Endothelial cell (in vitro differentiated cells): ENCODE measurements around the gene HS3ST4. TPM values are rescaled to one million over a fixed set of nuclear protein-coding genes. Genes with fewer than 3 reads are reported as not detected.

Source experiments
- DNase-seq: peaks from one replicate; pipeline ENCODE4 v3.0.0; 2021; ENCODE audit warnings: low spot score
- H3K27ac Mint-ChIP-seq: one replicate; pipeline ENCODE4 v1.8.0; 2021; ENCODE audit warnings: mixed read lengths, inconsistent platforms; ENCODE audit not compliant: unreplicated experiment
- H3K27me3 Mint-ChIP-seq: one replicate; pipeline ENCODE4 v1.8.0; 2021; ENCODE audit warnings: mild to moderate bottlenecking, moderate library complexity, mixed read lengths, inconsistent platforms; ENCODE audit not compliant: unreplicated experiment
- H3K36me3 Mint-ChIP-seq: one replicate; pipeline ENCODE4 v1.8.0; 2021; ENCODE audit warnings: mild to moderate bottlenecking, low read depth, mixed read lengths, inconsistent platforms; ENCODE audit not compliant: unreplicated experiment
- H3K4me1 Mint-ChIP-seq: one replicate; pipeline ENCODE4 v1.8.0; 2021; ENCODE audit warnings: mild to moderate bottlenecking, mixed read lengths, inconsistent platforms; ENCODE audit not compliant: unreplicated experiment
- H3K4me3 Mint-ChIP-seq: one replicate; pipeline ENCODE4 v1.8.0; 2021; ENCODE audit warnings: mild to moderate bottlenecking, mixed read lengths, inconsistent platforms; ENCODE audit not compliant: unreplicated experiment
- H3K9me3 Mint-ChIP-seq: one replicate; pipeline ENCODE4 v1.8.0; 2021; ENCODE audit warnings: mixed read lengths, inconsistent platforms; ENCODE audit not compliant: unreplicated experiment
- CTCF ChIP-seq: fragments of 200-600 bp; sonication (generic); IDR thresholded peaks from one replicate; pipeline ENCODE4 v1.5.0; 2021; ENCODE audit warnings: antibody characterized with exemption; ENCODE audit not compliant: unreplicated experiment
- total RNA-seq: library from RNA; stranded (reverse); fragmentation: NEBNext Ultra II Directional; extraction: Animal tissue kit (Norgen Biotek cat#: 25700); gene quantifications from one replicate; pipeline ENCODE4 v1.2.1, GENCODE V29; 2021; ENCODE audit not compliant: unreplicated experiment

HS3ST4 gene
- total RNA-seq, 1 donor from 2014 or later, result 4.8 TPM

- Mint-ChIP-seq H3K9me3 (no peaks in the 10 kb centered on the region), H3K36me3 (peaks cover 6% of the 10 kb centered on the region), H3K4me1 (no peaks in the 10 kb centered on the region), H3K27ac (no peak overlapping the region), H3K4me3 (no peak overlapping the region), H3K27me3 (no peaks in the 10 kb centered on the region)
- no peak for DNase-seq
- no peak for TF ChIP-seq CTCF
Observed at GRCh38 chr16:25785361-25785760, 93.6 kb downstream of the HS3ST4 start.

- Mint-ChIP-seq H3K9me3 (no peaks in the 10 kb centered on the region), H3K27ac (no peak overlapping the region), H3K4me1 (no peaks in the 10 kb centered on the region)
Observed at GRCh38 chr16:25786748-25787147, 95.0 kb downstream of the HS3ST4 start.

GRCh38 chr16:25788637-25789036 lies 96.9 kb downstream of the HS3ST4 start:
- no peak for TF ChIP-seq CTCF
- no peak overlapping the region for H3K27ac Mint-ChIP-seq
- peaks cover 6% of the 10 kb centered on the region for H3K36me3 Mint-ChIP-seq
- no peak for DNase-seq
- H3K27me3 Mint-ChIP-seq, result no peaks in the 10 kb centered on the region
- no peaks in the 10 kb centered on the region for H3K4me1 Mint-ChIP-seq
- H3K4me3 Mint-ChIP-seq, result no peak overlapping the region
- H3K9me3 Mint-ChIP-seq, result no peaks in the 10 kb centered on the region

More at GRCh38 chr16:25786748-25787147, 95.0 kb downstream of the HS3ST4 start:
- no peak overlapping the region for H3K4me3 Mint-ChIP-seq
- no peak for DNase-seq
- TF ChIP-seq CTCF, result no peak
- H3K27me3 Mint-ChIP-seq, result no peaks in the 10 kb centered on the region
- H3K36me3 Mint-ChIP-seq, result peaks cover 6% of the 10 kb centered on the region

GRCh38 chr16:25796239-25796638 lies 104.5 kb downstream of the HS3ST4 start:
- no peak for TF ChIP-seq CTCF
- Mint-ChIP-seq H3K4me1 (peaks cover 2% of the 10 kb centered on the region), H3K9me3 (peaks cover 9% of the 10 kb centered on the region), H3K36me3 (peaks cover 13% of the 10 kb centered on the region), H3K27ac (no peak overlapping the region), H3K4me3 (no peak overlapping the region), H3K27me3 (peaks cover 1% of the 10 kb centered on the region)
- DNase-seq, result no peak

GRCh38 chr16:25798065-25798464 lies 106.3 kb downstream of the HS3ST4 start:
- H3K27me3 Mint-ChIP-seq, result peaks cover 1% of the 10 kb centered on the region
- no peak overlapping the region for H3K4me3 Mint-ChIP-seq
- peaks cover 9% of the 10 kb centered on the region for H3K9me3 Mint-ChIP-seq
- peaks cover 2% of the 10 kb centered on the region for H3K4me1 Mint-ChIP-seq
- TF ChIP-seq CTCF, result no peak
- peaks cover 13% of the 10 kb centered on the region for H3K36me3 Mint-ChIP-seq
- H3K27ac Mint-ChIP-seq, result no peak overlapping the region
- DNase-seq, result no peak
